Superior temporal gyrus (tissue), 1 donor: ENCODE results near the gene NOC4L.

ENCODE experiments used
- DNase-seq: peaks from one replicate; pipeline ENCODE4 v3.0.0-alpha.2; 2016; ENCODE audit errors: extremely low spot score

Gene NOC4L

GRCh38 chr12:132169376-132169775 is 25.1 kb downstream of the NOC4L start:
- DNase-seq, result no peak

GRCh38 chr12:132170094-132170636 is 25.9 kb downstream of the NOC4L start:
- DNase-seq, result no peak

- DNase-seq, result no peak
Observed at GRCh38 chr12:132170637-132171292, 26.5 kb downstream of the NOC4L start.

GRCh38 chr12:132171293-132171967 is 27.2 kb downstream of the NOC4L start:
- no peak for DNase-seq

GRCh38 chr12:132171968-132172521 is 27.8 kb downstream of the NOC4L start:
- no peak for DNase-seq

GRCh38 chr12:132172619-132173018 is 28.4 kb downstream of the NOC4L start:
- no peak for DNase-seq

- DNase-seq, result no peak
Observed at GRCh38 chr12:132173135-132174014, 29.1 kb downstream of the NOC4L start.

- DNase-seq, result no peak
Observed at GRCh38 chr12:132174015-132174838, 30.0 kb downstream of the NOC4L start.

- no peak for DNase-seq
Observed at GRCh38 chr12:132174839-132175490, 30.7 kb downstream of the NOC4L start.

GRCh38 chr12:132175496-132176384 is 31.5 kb downstream of the NOC4L start:
- no peak for DNase-seq

GRCh38 chr12:132176385-132176919 is 32.2 kb downstream of the NOC4L start:
- no peak for DNase-seq

- no peak for DNase-seq
Observed at GRCh38 chr12:132176920-132177551, 32.8 kb downstream of the NOC4L start.

GRCh38 chr12:132178316-132178715 is 34.1 kb downstream of the NOC4L start:
- no peak for DNase-seq

GRCh38 chr12:132178801-132179401 is 34.6 kb downstream of the NOC4L start:
- DNase-seq, result no peak

- DNase-seq, result no peak
Observed at GRCh38 chr12:132179431-132180362, 35.4 kb downstream of the NOC4L start.

GRCh38 chr12:132180648-132181546 is 36.6 kb downstream of the NOC4L start:
- DNase-seq, result no peak
